ENCODE measurements around the gene LHX6.

Gene LHX6

GRCh38 chr9:122234022-122234748, 5.4 kb upstream of the LHX6 start:
- DNase-seq = no peak

- no peak for DNase-seq
These were observed 4.1 kb upstream of the LHX6 start for GRCh38 chr9:122232796-122233306.

GRCh38 chr9:122229485-122229837, 704 bp upstream of the LHX6 start:
- no peak for DNase-seq

- no peak for DNase-seq
These were observed 578 bp downstream of the LHX6 start for GRCh38 chr9:122228191-122228567.

GRCh38 chr9:122227575-122227900, 1.2 kb downstream of the LHX6 start:
- DNase-seq = no peak

GRCh38 chr9:122226758-122227574, 1.8 kb downstream of the LHX6 start:
- no peak for DNase-seq

- DNase-seq = no peak
These were observed 2.5 kb downstream of the LHX6 start for GRCh38 chr9:122226142-122226757.

GRCh38 chr9:122225312-122226141, 3.2 kb downstream of the LHX6 start:
- no peak for DNase-seq

GRCh38 chr9:122223435-122223834, 5.3 kb downstream of the LHX6 start:
- no peak for DNase-seq

GRCh38 chr9:122222791-122223190, 6.0 kb downstream of the LHX6 start:
- no peak for DNase-seq

GRCh38 chr9:122221183-122221811, 7.5 kb downstream of the LHX6 start:
- DNase-seq = no peak

- no peak for DNase-seq
These were observed 8.0 kb downstream of the LHX6 start for GRCh38 chr9:122220673-122221182.

- no peak for DNase-seq
These were observed 8.7 kb downstream of the LHX6 start for GRCh38 chr9:122219856-122220672.

GRCh38 chr9:122218935-122219855, 9.6 kb downstream of the LHX6 start:
- DNase-seq = no peak

- no peak for DNase-seq
These were observed 10.5 kb downstream of the LHX6 start for GRCh38 chr9:122218071-122218934.

GRCh38 chr9:122217640-122218039, 11.1 kb downstream of the LHX6 start:
- no peak for DNase-seq

- DNase-seq = no peak
These were observed 11.8 kb downstream of the LHX6 start for GRCh38 chr9:122216798-122217418.

- DNase-seq = no peak
These were observed 12.5 kb downstream of the LHX6 start for GRCh38 chr9:122216138-122216797.

All from central memory CD4-positive, alpha-beta T cell (primary cell).